Measurements from ENCODE around the gene SPEG.

The SPEG gene

GRCh38 chr2:219442256-219443015 is 7.8 kb downstream of the SPEG start:
- DNase-seq (ENCODE audit: low read depth in 2 of 2, low spot score in 1 of 2): no peak

GRCh38 chr2:219443016-219443696 is 8.5 kb downstream of the SPEG start:
- DNase-seq (ENCODE audit: low read depth in 2 of 2, low spot score in 1 of 2): no peak

GRCh38 chr2:219443697-219444023 is 9.0 kb downstream of the SPEG start:
- no peak for DNase-seq (ENCODE audit: low read depth in 2 of 2, low spot score in 1 of 2)

- DNase-seq (ENCODE audit: low read depth in 2 of 2, low spot score in 1 of 2): no peak
Observed at GRCh38 chr2:219444566-219445091, 10.0 kb downstream of the SPEG start.

- no peak for DNase-seq (ENCODE audit: low read depth in 2 of 2, low spot score in 1 of 2)
Observed at GRCh38 chr2:219445220-219445640, 10.6 kb downstream of the SPEG start.

- DNase-seq (ENCODE audit: low read depth in 2 of 2, low spot score in 1 of 2): no peak
Observed at GRCh38 chr2:219446101-219446504, 11.5 kb downstream of the SPEG start.

GRCh38 chr2:219446689-219447088 is 12.0 kb downstream of the SPEG start:
- no peak for DNase-seq (ENCODE audit: low read depth in 2 of 2, low spot score in 1 of 2)

GRCh38 chr2:219447242-219448098 is 12.8 kb downstream of the SPEG start:
- no peak for DNase-seq (ENCODE audit: low read depth in 2 of 2, low spot score in 1 of 2)

- no peak for DNase-seq (ENCODE audit: low read depth in 2 of 2, low spot score in 1 of 2)
Observed at GRCh38 chr2:219448099-219448775, 13.6 kb downstream of the SPEG start.

- DNase-seq (ENCODE audit: low read depth in 2 of 2, low spot score in 1 of 2): no peak
Observed at GRCh38 chr2:219448776-219449341, 14.2 kb downstream of the SPEG start.

- no peak for DNase-seq (ENCODE audit: low read depth in 2 of 2, low spot score in 1 of 2)
Observed at GRCh38 chr2:219449609-219450008, 15.0 kb downstream of the SPEG start.

- DNase-seq (ENCODE audit: low read depth in 2 of 2, low spot score in 1 of 2): no peak
Observed at GRCh38 chr2:219451661-219452360, 17.2 kb downstream of the SPEG start.

- DNase-seq (ENCODE audit: low read depth in 2 of 2, low spot score in 1 of 2): no peak
Observed at GRCh38 chr2:219452361-219453317, 18.0 kb downstream of the SPEG start.

GRCh38 chr2:219453671-219454590 is 19.3 kb downstream of the SPEG start:
- no peak for DNase-seq (ENCODE audit: low read depth in 2 of 2, low spot score in 1 of 2)

- no peak for DNase-seq (ENCODE audit: low read depth in 2 of 2, low spot score in 1 of 2)
Observed at GRCh38 chr2:219455581-219455980, 20.9 kb downstream of the SPEG start.

- DNase-seq (ENCODE audit: low read depth in 2 of 2, low spot score in 1 of 2): no peak
Observed at GRCh38 chr2:219457784-219458369, 23.2 kb downstream of the SPEG start.

GRCh38 chr2:219458996-219459395 is 24.4 kb downstream of the SPEG start:
- DNase-seq (ENCODE audit: low read depth in 2 of 2, low spot score in 1 of 2): no peak
